HepG2 (cell line): Measurements from ENCODE around the gene DNAAF3. TPM values are rescaled to one million over a fixed set of nuclear protein-coding genes. Genes with fewer than 3 reads are reported as not detected.

Source experiments
- ASH2L ChIP-seq: fragments of 300-600, 200-600 bp; sonication (generic); IDR thresholded peaks from 2 replicates; pipeline ENCODE4 v1.7.0; 2017; ENCODE audit warnings: low read depth, mild to moderate bottlenecking, moderate library complexity, mixed read lengths, low read length; ENCODE audit not compliant: insufficient read length
- CENPX ChIP-seq: sonication (generic); formaldehyde crosslinking; IDR thresholded peaks from 2 replicates; pipeline ENCODE4 v1.9.0; 2021; ENCODE audit warnings: mild to moderate bottlenecking, missing genetic modification reagents, moderate library complexity
- FOXJ3 ChIP-seq: sonication (generic); formaldehyde crosslinking; IDR thresholded peaks from 2 replicates; pipeline ENCODE4 v1.4.0; 2020; ENCODE audit warnings: missing genetic modification reagents, mild to moderate bottlenecking, borderline replicate concordance
- GATAD1 ChIP-seq: IDR thresholded peaks from 2 replicates; pipeline ENCODE4 v1.6.1; 2016; ENCODE audit warnings: missing genetic modification reagents, missing compliant biosample characterization
- HNRNPUL1 ChIP-seq: fragments of 200-400 bp; formaldehyde crosslinking; IDR thresholded peaks from 2 replicates; pipeline ENCODE4 v1.6.1; 2017; ENCODE audit warnings: low read depth, mild to moderate bottlenecking, low read length, moderate library complexity
- KAT7 ChIP-seq: IDR thresholded peaks from 2 replicates; pipeline ENCODE4 v1.6.1; 2018; ENCODE audit warnings: borderline replicate concordance, missing compliant biosample characterization
- MXD3 ChIP-seq: IDR thresholded peaks from 2 replicates; pipeline ENCODE4 v1.6.1; 2016; ENCODE audit warnings: mild to moderate bottlenecking, missing biosample characterization, missing genetic modification reagents
- NR2C2 ChIP-seq: sonication (generic); formaldehyde crosslinking; IDR thresholded peaks from 2 replicates; pipeline ENCODE4 v1.4.0; 2020; ENCODE audit warnings: missing genetic modification reagents, mild to moderate bottlenecking, moderate library complexity, borderline replicate concordance
- RARG ChIP-seq: sonication (generic); formaldehyde crosslinking; IDR thresholded peaks from 2 replicates; pipeline ENCODE4 v1.4.0; 2020; ENCODE audit warnings: low read depth, mild to moderate bottlenecking, missing genetic modification reagents
- RFX5 ChIP-seq: IDR thresholded peaks from 2 replicates; pipeline ENCODE4 v1.6.1; 2011; ENCODE audit warnings: low read depth, low read length, improper control_type of control experiment
- SNAI1 ChIP-seq: sonication (generic); formaldehyde crosslinking; IDR thresholded peaks from 2 replicates; pipeline ENCODE4 v1.5.0; 2020; ENCODE audit warnings: mild to moderate bottlenecking, missing genetic modification reagents, borderline replicate concordance
- SP1 ChIP-seq, 2 experiments: fragments of 450-650 bp in 1 of 2; sonication (generic) in 1 of 2; formaldehyde crosslinking in 1 of 2; IDR thresholded peaks; 2 replicates each; pipeline versions ENCODE4 v1.4.0 to v1.6.1; 2016 to 2020; ENCODE audit warnings: missing genetic modification reagents in 1 of 2
- TARDBP ChIP-seq: sonication (generic); formaldehyde crosslinking; IDR thresholded peaks from 2 replicates; pipeline ENCODE4 v1.8.0; 2022; ENCODE audit warnings: mild to moderate bottlenecking, missing genetic modification reagents
- ZBTB38 ChIP-seq: sonication (generic); formaldehyde crosslinking; IDR thresholded peaks from 2 replicates; pipeline ENCODE4 v1.5.1; 2020; ENCODE audit warnings: mild to moderate bottlenecking, missing genetic modification reagents
- ZNF232 ChIP-seq: sonication (generic); formaldehyde crosslinking; IDR thresholded peaks from 2 replicates; pipeline ENCODE4 v1.4.0; 2020; ENCODE audit warnings: missing genetic modification reagents, borderline replicate concordance
- ZNF260 ChIP-seq: sonication (generic); formaldehyde crosslinking; IDR thresholded peaks from 2 replicates; pipeline ENCODE4 v1.4.0; 2020; ENCODE audit warnings: missing genetic modification reagents, low read depth, mild to moderate bottlenecking, borderline replicate concordance
- ZNF362 ChIP-seq: sonication (generic); formaldehyde crosslinking; IDR thresholded peaks from 2 replicates; pipeline ENCODE4 v1.4.0; 2020; ENCODE audit warnings: missing genetic modification reagents, mild to moderate bottlenecking, borderline replicate concordance
- ZNF446 ChIP-seq: sonication (generic); formaldehyde crosslinking; IDR thresholded peaks from 2 replicates; pipeline ENCODE4 v1.5.0; 2020; ENCODE audit warnings: mild to moderate bottlenecking, missing genetic modification reagents
- ZNF501 ChIP-seq: sonication (generic); formaldehyde crosslinking; IDR thresholded peaks from 2 replicates; pipeline ENCODE4 v1.5.1; 2020; ENCODE audit warnings: mild to moderate bottlenecking, moderate library complexity, missing genetic modification reagents
- ZNF672 ChIP-seq: sonication (generic); formaldehyde crosslinking; IDR thresholded peaks from 2 replicates; pipeline ENCODE4 v1.8.1; 2022; ENCODE audit warnings: missing genetic modification reagents
- ZNF790 ChIP-seq: sonication (generic); formaldehyde crosslinking; IDR thresholded peaks from 2 replicates; pipeline ENCODE4 v1.8.0; 2022; ENCODE audit warnings: missing genetic modification reagents, mild to moderate bottlenecking, borderline replicate concordance
- polyA plus RNA-seq, 8 experiments: library from polyadenylated mRNA; depleted of rRNA in 3 of 8; stranded (reverse) in 7 of 8; unstranded in 1 of 8; fragments of >200 nt; fragmentation: Illumina TruSeq in 4 of 8; extraction: Trizol in 4 of 8; gene quantifications; 2 replicates each; pipeline versions ENCODE4 v1.2.1 to v1.2.3, GENCODE V29; 2011 to 2016; ENCODE audit warnings: low read depth in 4 of 8, missing spikeins in 1 of 8, mixed read lengths in 1 of 8; ENCODE audit not compliant: insufficient read depth in 1 of 8
- total RNA-seq, 5 experiments: library from RNA; depleted of rRNA; stranded (reverse); fragments of >200 nt; fragmentation: Illumina TruSeq; extraction: Trizol; gene quantifications; 2 replicates each; pipeline ENCODE4 v1.2.3, GENCODE V29; 2016; ENCODE audit warnings: low read depth in 1 of 5
- TF ChIP-seq, protein P1 (sequence below): sonication (generic); formaldehyde crosslinking; IDR thresholded peaks from 2 replicates; pipeline ENCODE4 v1.9.0; 2021; ENCODE audit warnings: missing genetic modification reagents, mild to moderate bottlenecking, borderline replicate concordance
- TF ChIP-seq, protein P2 (sequence below): sonication (generic); formaldehyde crosslinking; IDR thresholded peaks from 2 replicates; pipeline ENCODE4 v1.4.0; 2020; ENCODE audit warnings: missing genetic modification reagents, borderline replicate concordance

Gene DNAAF3
- total and polyA plus RNA-seq, 2 of the 13 experiments (the other 11 are each of a cell fraction or from before 2014, with no cell fraction given): 0.30 to 0.40 TPM

DNA sequence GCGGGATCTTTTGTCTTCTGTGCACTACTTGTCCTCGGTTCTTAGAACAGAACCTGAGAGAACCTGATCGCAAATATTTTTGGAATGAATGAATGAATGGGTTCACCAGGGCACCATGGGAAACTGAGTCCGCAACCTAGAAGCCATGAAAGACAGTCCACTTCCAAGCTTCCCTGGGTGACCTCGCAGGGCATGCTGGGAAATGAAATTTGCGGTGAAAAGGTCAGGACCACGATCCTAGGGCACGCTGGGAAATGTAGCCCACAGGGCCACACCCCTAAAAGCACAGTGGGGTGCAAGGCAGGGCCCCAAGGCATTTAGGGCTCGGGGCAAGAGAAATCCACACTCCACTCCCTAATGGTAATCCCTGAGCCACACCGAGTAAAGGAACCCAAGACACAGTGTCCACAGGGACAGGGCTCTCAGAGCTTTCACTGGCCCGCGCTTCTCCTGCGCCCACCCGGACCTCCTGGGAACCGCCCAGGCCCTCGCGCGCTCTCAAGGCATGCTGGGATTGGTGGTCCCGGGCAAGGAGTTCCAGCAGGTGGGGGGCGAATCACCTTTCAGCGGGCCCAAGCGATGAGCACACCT is 47.9 kb downstream of the DNAAF3 start (continued):
- TF ChIP-seq MXD3 (CRISPR knock-in tag) (no peak), RFX5 (no peak), HNRNPUL1 (no peak), FOXJ3 (CRISPR knock-in tag) (no peak), ZNF232 (CRISPR knock-in tag) (no peak), TARDBP (CRISPR knock-in tag) (no peak), CENPX (CRISPR knock-in tag) (no peak), ZNF501 (CRISPR knock-in tag) (0 out of 2 replicates have a peak, but pooled peaks have one; percentile 5), KAT7 (CRISPR knock-in tag) (no peak), ZNF672 (CRISPR knock-in tag) (no peak), ZBTB38 (peak; percentile 61; the same call in 1 of the 2 replicates), ZNF260 (CRISPR knock-in tag) (no peak), ASH2L (no peak), SP1 (IDR thresholded peaks at IDR 0.05) (no peak), SP1 (CRISPR knock-in tag; IDR thresholded peaks at IDR 0.05) (no peak), SNAI1 (CRISPR knock-in tag) (0 out of 2 replicates have a peak, but pooled peaks have one; percentile 10), GATAD1 (CRISPR knock-in tag) (no peak), NR2C2 (CRISPR knock-in tag) (0 out of 2 replicates have a peak, but pooled peaks have one; percentile 5), RARG (no peak), ZNF790 (CRISPR knock-in tag) (no peak), ZNF362 (CRISPR knock-in tag) (no peak), ZNF446 (CRISPR knock-in tag) (no peak)
- TF ChIP-seq, protein P1, sequence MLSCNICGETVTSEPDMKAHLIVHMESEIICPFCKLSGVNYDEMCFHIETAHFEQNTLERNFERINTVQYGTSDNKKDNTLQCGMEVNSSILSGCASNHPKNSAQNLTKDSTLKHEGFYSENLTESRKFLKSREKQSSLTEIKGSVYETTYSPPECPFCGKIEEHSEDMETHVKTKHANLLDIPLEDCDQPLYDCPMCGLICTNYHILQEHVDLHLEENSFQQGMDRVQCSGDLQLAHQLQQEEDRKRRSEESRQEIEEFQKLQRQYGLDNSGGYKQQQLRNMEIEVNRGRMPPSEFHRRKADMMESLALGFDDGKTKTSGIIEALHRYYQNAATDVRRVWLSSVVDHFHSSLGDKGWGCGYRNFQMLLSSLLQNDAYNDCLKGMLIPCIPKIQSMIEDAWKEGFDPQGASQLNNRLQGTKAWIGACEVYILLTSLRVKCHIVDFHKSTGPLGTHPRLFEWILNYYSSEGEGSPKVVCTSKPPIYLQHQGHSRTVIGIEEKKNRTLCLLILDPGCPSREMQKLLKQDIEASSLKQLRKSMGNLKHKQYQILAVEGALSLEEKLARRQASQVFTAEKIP (CRISPR knock-in tag): no peak
- TF ChIP-seq, protein P2, sequence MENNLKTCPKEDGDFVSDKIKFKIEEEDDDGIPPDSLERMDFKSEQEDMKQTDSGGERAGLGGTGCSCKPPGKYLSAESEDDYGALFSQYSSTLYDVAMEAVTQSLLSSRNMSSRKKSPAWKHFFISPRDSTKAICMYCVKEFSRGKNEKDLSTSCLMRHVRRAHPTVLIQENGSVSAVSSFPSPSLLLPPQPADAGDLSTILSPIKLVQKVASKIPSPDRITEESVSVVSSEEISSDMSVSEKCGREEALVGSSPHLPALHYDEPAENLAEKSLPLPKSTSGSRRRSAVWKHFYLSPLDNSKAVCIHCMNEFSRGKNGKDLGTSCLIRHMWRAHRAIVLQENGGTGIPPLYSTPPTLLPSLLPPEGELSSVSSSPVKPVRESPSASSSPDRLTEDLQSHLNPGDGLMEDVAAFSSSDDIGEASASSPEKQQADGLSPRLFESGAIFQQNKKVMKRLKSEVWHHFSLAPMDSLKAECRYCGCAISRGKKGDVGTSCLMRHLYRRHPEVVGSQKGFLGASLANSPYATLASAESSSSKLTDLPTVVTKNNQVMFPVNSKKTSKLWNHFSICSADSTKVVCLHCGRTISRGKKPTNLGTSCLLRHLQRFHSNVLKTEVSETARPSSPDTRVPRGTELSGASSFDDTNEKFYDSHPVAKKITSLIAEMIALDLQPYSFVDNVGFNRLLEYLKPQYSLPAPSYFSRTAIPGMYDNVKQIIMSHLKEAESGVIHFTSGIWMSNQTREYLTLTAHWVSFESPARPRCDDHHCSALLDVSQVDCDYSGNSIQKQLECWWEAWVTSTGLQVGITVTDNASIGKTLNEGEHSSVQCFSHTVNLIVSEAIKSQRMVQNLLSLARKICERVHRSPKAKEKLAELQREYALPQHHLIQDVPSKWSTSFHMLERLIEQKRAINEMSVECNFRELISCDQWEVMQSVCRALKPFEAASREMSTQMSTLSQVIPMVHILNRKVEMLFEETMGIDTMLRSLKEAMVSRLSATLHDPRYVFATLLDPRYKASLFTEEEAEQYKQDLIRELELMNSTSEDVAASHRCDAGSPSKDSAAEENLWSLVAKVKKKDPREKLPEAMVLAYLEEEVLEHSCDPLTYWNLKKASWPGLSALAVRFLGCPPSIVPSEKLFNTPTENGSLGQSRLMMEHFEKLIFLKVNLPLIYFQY (CRISPR knock-in tag): no peak
